IMR-90 (cell line): ENCODE results near the gene TBCD. TPM values are rescaled to one million over a fixed set of nuclear protein-coding genes. Genes with fewer than 3 reads are reported as not detected.

Experiments
- ATAC-seq: fragments of 200-7000 bp; cut with Tn5 transposase; 2 replicates; pipeline ENCODE4 v1.9.1; 2020; ENCODE audit warnings: low read depth, mild to moderate bottlenecking, moderate library complexity
- BruUV-seq: library from RNA; stranded (reverse); fragments of 400-500 nt; replicated peaks from 2 replicates; lab custom pipeline; 2021; lab: Mats Ljungman, UMichigan
- CTCF ChIA-PET: fragments of 300-600 bp; formaldehyde crosslinking; extraction: SDS; loops from one replicate; lab custom pipeline; 2021; ENCODE audit warnings: antibody characterized with exemption; lab: Yijun Ruan, JAX
- POLR2A ChIA-PET: fragments of 300-600 bp; sonication (Branson Sonifier 250); formaldehyde crosslinking; loops from one replicate; lab custom pipeline; 2022; ENCODE audit warnings: antibody characterized with exemption; ENCODE audit not compliant: unreplicated experiment; lab: Charles Lee
- DNase-seq: peaks from one replicate; pipeline ENCODE4 v3.0.0; 2013
- H2AFZ ChIP-seq: replicated peaks from 2 replicates; pipeline ENCODE3; 2013; ENCODE audit warnings: low read length, mild to moderate bottlenecking; ENCODE audit not compliant: poor library complexity
- H2AK5ac ChIP-seq: 2 replicates; pipeline ENCODE4 v1.6.1; 2013; ENCODE audit warnings: low read depth, low read length, inconsistent platforms
- H2AK9ac ChIP-seq: replicated peaks from 2 replicates; pipeline ENCODE3; 2013; ENCODE audit warnings: mild to moderate bottlenecking, low read depth, low read length, moderate library complexity; ENCODE audit not compliant: poor library complexity
- H2BK120ac ChIP-seq: 2 replicates; pipeline ENCODE4 v1.6.1; 2013; ENCODE audit warnings: low read depth, low read length, inconsistent platforms
- H2BK15ac ChIP-seq: 3 replicates; pipeline ENCODE4 v1.6.1; 2013; ENCODE audit warnings: low read depth, low read length, inconsistent platforms
- H2BK20ac ChIP-seq: 2 replicates; pipeline ENCODE4 v1.6.1; 2013; ENCODE audit warnings: low read depth, mild to moderate bottlenecking, inconsistent platforms, low read length, moderate library complexity
- H2BK5ac ChIP-seq: 2 replicates; pipeline ENCODE4 v1.6.1; 2013; ENCODE audit warnings: mild to moderate bottlenecking, low read depth, low read length, inconsistent platforms; ENCODE audit not compliant: poor library complexity, severe bottlenecking
- H3K14ac ChIP-seq: replicated peaks from 2 replicates; pipeline ENCODE4 v1.6.1; 2013; ENCODE audit warnings: low read depth, low read length, inconsistent platforms
- H3K18ac ChIP-seq: 2 replicates; pipeline ENCODE4 v1.6.1; 2013; ENCODE audit warnings: low read depth, low read length, control low read depth
- H3K23ac ChIP-seq: 2 replicates; pipeline ENCODE4 v1.6.1; 2013; ENCODE audit warnings: low read depth, low read length, inconsistent platforms
- H3K27ac ChIP-seq: 2 replicates; pipeline ENCODE4 v1.5.1; 2013; ENCODE audit warnings: mild to moderate bottlenecking, control low read depth, low read length; ENCODE audit not compliant: insufficient read depth
- H3K27me3 ChIP-seq: 2 replicates; pipeline ENCODE4 v1.6.1; 2013; ENCODE audit warnings: low read length; ENCODE audit not compliant: control insufficient read depth, insufficient read depth
- H3K36me3 ChIP-seq: 2 replicates; pipeline ENCODE4 v1.6.1; 2013; ENCODE audit warnings: low read length, mixed read lengths; ENCODE audit not compliant: control insufficient read depth, insufficient read depth
- H3K4ac ChIP-seq: 2 replicates; pipeline ENCODE4 v1.6.1; 2013; ENCODE audit warnings: low read depth, low read length, inconsistent platforms
- H3K4me1 ChIP-seq: 2 replicates; pipeline ENCODE4 v1.6.1; 2013; ENCODE audit warnings: low read length, mixed read lengths; ENCODE audit not compliant: control insufficient read depth, insufficient read depth
- H3K4me2 ChIP-seq: 2 replicates; pipeline ENCODE4 v1.6.1; 2013; ENCODE audit warnings: low read depth, mild to moderate bottlenecking, control low read depth, low read length, moderate library complexity
- H3K4me3 ChIP-seq: 2 replicates; pipeline ENCODE4 v1.5.1; 2013; ENCODE audit warnings: low read depth, mild to moderate bottlenecking, control low read depth, low read length, moderate library complexity; ENCODE audit not compliant: insufficient read depth
- H3K56ac ChIP-seq: 2 replicates; pipeline ENCODE4 v1.6.1; 2013; ENCODE audit warnings: low read length, inconsistent platforms; ENCODE audit not compliant: insufficient read depth; ENCODE audit errors: extremely low read depth
- H3K79me1 ChIP-seq, 2 experiments: 2 replicates each; pipeline ENCODE4 v1.6.1; 2013; ENCODE audit warnings: low read length in 2 of 2, inconsistent platforms in 1 of 2, low read depth in 1 of 2
- H3K9ac ChIP-seq: 2 replicates; pipeline ENCODE4 v1.6.1; 2013; ENCODE audit warnings: low read depth, low read length, control low read depth
- H3K9me1 ChIP-seq: 2 replicates; pipeline ENCODE4 v1.6.1; 2013; ENCODE audit warnings: low read length, inconsistent platforms; ENCODE audit not compliant: insufficient read depth
- H3K9me3 ChIP-seq: 2 replicates; pipeline ENCODE4 v1.6.1; 2013; ENCODE audit warnings: low read length; ENCODE audit not compliant: control insufficient read depth, insufficient read depth
- H4K20me1 ChIP-seq: 2 replicates; pipeline ENCODE4 v1.6.1; 2013; ENCODE audit warnings: low read length, inconsistent platforms; ENCODE audit not compliant: insufficient read depth
- H4K5ac ChIP-seq: 2 replicates; pipeline ENCODE4 v1.6.1; 2013; ENCODE audit warnings: mild to moderate bottlenecking, low read depth, low read length, control low read depth
- H4K8ac ChIP-seq, 2 experiments: 2 replicates each; pipeline ENCODE4 v1.6.1; 2013; ENCODE audit warnings: low read depth in 2 of 2, low read length in 2 of 2, control low read depth in 1 of 2, inconsistent platforms in 1 of 2
- H4K91ac ChIP-seq: 2 replicates; pipeline ENCODE4 v1.6.1; 2013; ENCODE audit warnings: low read depth, low read length, inconsistent platforms; ENCODE audit not compliant: insufficient read depth
- MAFK ChIP-seq: IDR thresholded peaks from 2 replicates; pipeline ENCODE4 v1.6.1; 2012; ENCODE audit warnings: low read depth, low read length, improper control_type of control experiment
- WGBS, 2 experiments: methylation state at CpG; one replicate each; pipeline versions ENCODE4 v1.1.5 to v1.1.7; 2013; ENCODE audit warnings: missing lambda C conversion rate in 2 of 2; ENCODE audit not compliant: insufficient read length in 1 of 2; ENCODE audit errors: extremely low coverage in 2 of 2; 5-methylcytosine and 5-hydroxymethylcytosine counted together
- dilution Hi-C: fragments of 300-500 bp; cut with HindIII; formaldehyde crosslinking; loops from one replicate; pipeline ENCODE4 v1.14.3; 2018; ENCODE audit warnings: low sequenced_read_pairs; ENCODE audit not compliant: unreplicated experiment
- in situ Hi-C: fragments of 300-500 bp; cut with MboI; formaldehyde crosslinking; loops from 3 replicates; pipeline ENCODE4 v1.14.3; 2019; ENCODE audit warnings: low sequenced_read_pairs, inconsistent platforms, mixed read lengths
- intact Hi-C: fragments of 100-400 bp; cut with micrococcal nuclease; formaldehyde crosslinking; loops from 2 replicates; pipeline ENCODE4 v1.10.0; 2022
- polyA plus RNA-seq, 3 experiments: library from polyadenylated mRNA; depleted of rRNA; stranded (reverse); fragments of >200 nt; gene quantifications; 2 replicates each; pipeline ENCODE4 v1.2.3, GENCODE V29; 2012; ENCODE audit warnings: low replicate concordance in 1 of 3
- total RNA-seq: library from RNA; depleted of rRNA; stranded (reverse); fragments of >200 nt; gene quantifications from 2 replicates; pipeline ENCODE4 v1.2.3, GENCODE V29; 2012

The TBCD gene
- total and polyA plus RNA-seq, 2 of the 4 experiments (the other 2 are of a cell fraction): 21.9 to 54.5 TPM

DNA sequence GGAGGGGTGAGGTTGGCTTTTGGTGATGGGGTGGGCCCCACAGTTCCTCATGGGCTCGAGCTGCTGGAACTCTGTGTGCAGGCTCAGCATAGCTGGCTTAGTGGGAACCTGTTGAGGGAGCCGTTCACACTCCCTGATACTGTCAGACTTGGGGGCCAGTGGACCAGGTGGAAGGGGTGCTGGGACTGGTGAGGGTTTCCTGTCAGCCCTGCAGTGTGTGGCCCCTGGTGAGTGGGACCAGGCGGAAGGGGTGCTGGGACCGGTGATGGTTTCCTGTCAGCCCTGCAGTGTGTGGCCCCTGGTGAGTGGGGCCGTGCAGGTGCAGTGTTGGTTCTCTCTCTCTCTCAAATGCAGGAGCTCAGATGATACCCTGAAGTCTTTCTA lies 133.1 kb downstream of the TBCD start:
- no peak overlapping the region for H3K14ac ChIP-seq
- H3K9me1 ChIP-seq: peaks cover 10% of the 10 kb centered on the region
- DNase-seq (no peak), ATAC-seq (no peak)
- no peak overlapping the region for H3K27ac ChIP-seq
- no peak overlapping the region; a peak in 1 of 4 replicates for H4K8ac ChIP-seq
- H3K9ac ChIP-seq: no peak overlapping the region
- H2BK20ac ChIP-seq: no peak overlapping the region
- 0 out of 2 replicates have a peak overlapping the region, but pooled peaks have one; percentile 46 for H2AK5ac ChIP-seq
- no peaks in the 10 kb centered on the region; the same call in 1 of the 2 replicates for H3K36me3 ChIP-seq
- no peak overlapping the region for H3K4me2 ChIP-seq
- H2BK5ac ChIP-seq: no peak overlapping the region
- 0 out of 2 replicates have a peak overlapping the region, but pooled peaks have one; percentile 24 for H3K4ac ChIP-seq
- no peak for TF ChIP-seq MAFK
- in situ Hi-C loops: no loop called here
- H3K23ac ChIP-seq: peak overlapping the region; percentile 42; the same call in 1 of the 2 replicates
- H3K9me3 ChIP-seq: no peaks in the 10 kb centered on the region
- peaks cover 7 to 51% of the 10 kb centered on the region in 2 experiments; a peak in 2 of 4 replicates for H3K79me1 ChIP-seq
- intact Hi-C loops: no loop called here
- no peak overlapping the region for H2BK15ac ChIP-seq
- no peak overlapping the region for H2BK120ac ChIP-seq
- peaks cover 13% of the 10 kb centered on the region for H3K4me1 ChIP-seq
- no peak overlapping the region for H3K56ac ChIP-seq
- dilution Hi-C loops: no loop called here
- no peak overlapping the region for H3K4me3 ChIP-seq
- H4K20me1 ChIP-seq: no peaks in the 10 kb centered on the region; the same call in 1 of the 2 replicates
- WGBS, 2 experiments: 100% methylated on average over 3 of the region's 5 CpGs; no CpG with 5 or more reads in 1 of the 2 experiments
- no peak overlapping the region for H3K18ac ChIP-seq
- no peak overlapping the region for H2AFZ ChIP-seq
- H2AK9ac ChIP-seq: peak overlapping the region; percentile 44
- POLR2A ChIA-PET: no interaction called here
- H4K5ac ChIP-seq: no peak overlapping the region
- H3K27me3 ChIP-seq: no peaks in the 10 kb centered on the region
- no TSS peak for BruUV-seq
- CTCF ChIA-PET: interaction anchor here (1.1 to 1.2 kb wide), 2 partner anchors 9 to 12 kb away, joined by 3 to 6 read pairs; no protein-coding TSS in a partner anchor
- no peak overlapping the region; the same call in 1 of the 2 replicates for H4K91ac ChIP-seq
